GM12892 (cell line): Measurements from ENCODE around the gene HPGD.

ENCODE experiments used
- DNase-seq: peaks from one replicate; pipeline ENCODE4 v3.0.0; 2011; ENCODE audit not compliant: insufficient read length
- FAIRE-seq: peaks from 2 replicates; lab custom pipeline; 2011; peaks lifted over from hg19 to GRCh38; lab: Jason Lieb, UNC
- POLR2A ChIP-seq: IDR thresholded peaks from 2 replicates; pipeline ENCODE4 v1.6.1; 2011; ENCODE audit warnings: low read depth, low read length, control low read depth
- POLR2AphosphoS5 ChIP-seq: IDR thresholded peaks from 2 replicates; pipeline ENCODE4 v1.6.1; 2011; ENCODE audit warnings: low read depth, low read length, control low read depth
- TAF1 ChIP-seq: IDR thresholded peaks from 2 replicates; pipeline ENCODE4 v1.6.1; 2011; ENCODE audit warnings: low read depth, mild to moderate bottlenecking, control low read depth, low read length, borderline replicate concordance

HPGD gene

DNA sequence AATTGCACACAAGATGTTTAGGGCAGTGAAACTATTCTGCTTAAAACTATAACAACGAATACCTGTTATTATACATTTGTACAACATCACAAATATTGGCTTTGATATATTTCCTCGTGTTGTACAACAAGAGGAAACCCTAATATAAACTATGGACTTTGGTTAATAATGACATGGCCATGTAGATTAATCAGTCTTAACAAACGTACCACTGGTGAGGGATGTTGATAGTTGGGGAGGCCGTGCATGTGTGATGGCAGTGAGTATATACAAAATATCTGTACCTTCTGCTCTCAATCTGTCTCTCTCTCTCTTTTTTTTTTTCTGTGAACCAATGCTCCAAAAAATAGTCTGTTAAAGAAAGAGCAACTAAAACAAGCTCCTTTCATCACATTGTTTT lies 22.2 kb upstream of the HPGD start:
- TF ChIP-seq POLR2A, result no peak
- TF ChIP-seq POLR2AphosphoS5, result no peak
- TF ChIP-seq TAF1, result no peak

GRCh38 chr4:174540175-174540574 lies 17.9 kb upstream of the HPGD start:
- no peak for TF ChIP-seq POLR2AphosphoS5
- FAIRE-seq, result no peak
- no peak for DNase-seq

More for the DNA sequence above, 22.2 kb upstream of the HPGD start:
- FAIRE-seq, result no peak
- no peak for DNase-seq

- no peak for DNase-seq
- no peak for FAIRE-seq
- TF ChIP-seq POLR2A (no peak), POLR2AphosphoS5 (no peak), TAF1 (no peak)
These were observed 17.3 kb upstream of the HPGD start for GRCh38 chr4:174539571-174539970.

DNA sequence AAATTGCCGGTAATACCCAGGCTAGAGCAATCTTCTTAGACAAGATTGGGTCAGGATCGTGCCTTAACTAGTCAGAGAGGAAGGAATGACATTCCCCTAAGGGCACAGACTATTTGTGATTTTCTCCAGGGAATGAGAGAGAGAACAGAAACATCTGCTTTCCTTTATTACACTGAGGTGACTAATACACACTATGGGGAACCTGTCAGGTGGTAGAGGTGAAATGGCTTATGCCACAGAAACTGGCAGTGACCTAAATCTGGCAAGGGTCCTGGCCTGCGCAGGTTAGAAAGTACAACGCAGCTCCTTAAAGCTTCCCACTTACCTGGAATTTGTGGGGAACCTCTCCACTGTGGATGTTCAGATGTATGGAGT lies 16.6 kb upstream of the HPGD start:
- no peak for DNase-seq
- FAIRE-seq, result peak; percentile 24
- TF ChIP-seq POLR2AphosphoS5 (no peak), POLR2A (no peak), TAF1 (no peak)

DNA sequence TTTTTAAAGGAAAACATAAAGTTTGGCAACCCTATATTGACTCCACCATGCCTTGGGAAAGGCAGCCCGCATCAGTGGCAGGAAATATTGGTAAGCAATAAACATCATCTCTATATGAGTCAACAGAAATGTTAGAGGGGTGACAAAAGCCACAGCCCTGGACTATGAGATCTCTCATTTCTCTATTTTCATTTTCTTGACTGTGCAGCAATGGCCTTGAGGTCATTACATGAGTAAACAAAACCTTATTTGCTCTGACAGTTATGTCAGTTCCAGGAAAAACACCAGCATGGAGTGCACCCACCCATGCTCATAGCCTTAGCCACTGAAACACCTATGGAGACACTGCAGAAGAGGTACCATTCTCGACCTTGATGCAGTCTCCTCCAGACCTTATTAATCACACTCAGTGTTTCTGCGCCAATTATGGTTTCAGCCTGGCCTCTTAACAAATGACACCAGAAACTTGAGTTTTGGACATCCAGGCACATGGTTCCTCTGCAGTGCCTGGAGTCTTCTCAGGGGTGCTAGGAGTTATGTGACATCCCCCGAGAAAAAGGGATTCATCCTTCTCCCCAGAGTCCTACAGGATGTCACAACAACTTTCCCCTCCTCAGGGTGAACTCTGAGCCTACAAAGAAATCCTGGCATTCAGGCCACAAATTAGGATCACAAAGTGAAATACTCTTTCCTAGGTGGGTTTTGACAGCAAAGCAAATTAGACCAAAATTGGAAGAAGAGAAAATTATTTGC lies 16.0 kb upstream of the HPGD start:
- DNase-seq, result no peak
- peak; percentile 91 for FAIRE-seq
- no peak for TF ChIP-seq POLR2AphosphoS5
- TF ChIP-seq TAF1, result no peak
- no peak for TF ChIP-seq POLR2A

DNA sequence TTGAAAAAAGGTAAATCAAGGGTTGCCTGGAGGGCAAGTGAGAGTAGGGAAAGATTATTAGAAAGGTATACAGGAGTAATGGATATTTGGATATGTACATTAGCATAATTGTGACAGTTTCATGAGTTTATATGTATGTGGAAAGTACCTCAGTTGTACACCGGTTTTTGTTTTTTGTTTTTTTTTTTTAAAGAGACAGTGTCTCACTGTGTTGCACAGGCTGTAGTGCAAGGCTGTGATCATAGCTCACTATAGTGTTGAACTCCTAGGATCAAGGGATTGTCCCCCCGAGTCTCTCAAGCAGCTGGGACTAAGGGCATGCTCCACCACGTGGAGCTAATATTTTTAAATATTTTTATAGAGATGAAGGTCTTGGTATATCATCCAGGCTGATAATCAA lies 15.3 kb upstream of the HPGD start:
- DNase-seq (no peak), FAIRE-seq (no peak)
- TF ChIP-seq POLR2A (no peak), TAF1 (no peak), POLR2AphosphoS5 (no peak)

- no peak for DNase-seq
- FAIRE-seq, result no peak
- TF ChIP-seq POLR2AphosphoS5 (no peak), TAF1 (no peak), POLR2A (no peak)
These were observed 12.2 kb upstream of the HPGD start for GRCh38 chr4:174534461-174534860.

GRCh38 chr4:174532445-174532844 lies 10.2 kb upstream of the HPGD start:
- no peak for FAIRE-seq
- DNase-seq, result no peak
- TF ChIP-seq TAF1, result no peak
- TF ChIP-seq POLR2A, result no peak
- no peak for TF ChIP-seq POLR2AphosphoS5

DNA sequence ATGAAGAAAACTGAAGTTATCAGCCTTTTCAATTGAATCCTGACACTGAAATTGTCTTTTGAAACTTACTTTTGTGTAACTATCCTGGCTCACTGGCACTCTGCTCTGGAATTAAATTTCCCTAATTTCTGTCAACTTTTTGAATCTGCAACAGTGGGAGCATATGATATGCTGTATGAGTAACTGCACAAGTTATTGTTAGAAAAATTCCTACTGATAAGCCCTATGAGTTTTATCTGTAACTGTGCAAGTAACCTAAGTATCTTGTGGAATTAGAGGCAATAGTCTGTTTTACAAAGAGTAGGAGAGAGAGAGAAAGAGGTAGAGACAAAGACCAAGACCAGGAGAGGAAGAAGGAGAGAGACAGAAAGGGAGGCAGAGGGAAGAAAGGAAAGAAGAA lies 9.2 kb upstream of the HPGD start:
- DNase-seq, result no peak
- TF ChIP-seq POLR2A (no peak), TAF1 (no peak), POLR2AphosphoS5 (no peak)
- no peak for FAIRE-seq

DNA sequence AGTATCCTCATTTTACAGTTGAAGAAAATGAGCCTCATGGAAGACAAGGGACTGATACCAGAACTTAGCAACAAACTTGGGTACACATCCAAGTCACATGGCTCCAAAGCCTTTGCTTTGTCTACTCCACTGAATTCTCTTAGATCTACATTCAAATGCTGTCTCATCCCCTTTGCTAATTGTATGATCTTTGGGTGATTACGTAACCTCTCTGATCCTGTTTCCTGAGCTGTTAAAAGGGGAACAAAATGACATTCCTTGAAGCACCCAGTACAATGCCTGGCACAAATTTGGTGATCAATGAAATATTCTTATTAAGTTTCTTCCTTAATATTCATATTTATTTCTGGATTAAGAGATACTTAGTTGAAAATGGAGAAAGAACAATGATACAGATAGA lies 5.9 kb upstream of the HPGD start:
- FAIRE-seq (no peak), DNase-seq (no peak)
- TF ChIP-seq POLR2A (no peak), TAF1 (no peak), POLR2AphosphoS5 (no peak)

DNA sequence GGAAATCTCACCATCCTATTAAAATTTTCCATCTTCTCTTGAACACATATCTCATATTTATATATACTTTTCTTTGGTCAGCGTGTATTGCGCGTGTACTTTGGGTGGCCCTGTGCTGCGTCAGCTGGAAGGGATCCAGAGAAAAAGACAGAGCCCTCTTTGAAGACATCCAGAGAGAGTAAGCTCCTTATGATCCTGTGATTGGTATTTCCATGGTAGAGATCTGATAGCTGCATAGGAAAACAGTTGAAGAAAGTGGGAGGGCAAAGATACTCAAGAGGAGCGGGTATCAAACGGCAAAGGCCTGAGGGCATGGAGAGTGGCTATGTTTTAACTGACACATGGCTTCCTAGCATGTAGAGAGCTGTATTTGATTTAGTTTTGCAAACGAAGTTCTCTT lies 4.4 kb upstream of the HPGD start:
- DNase-seq, result no peak
- no peak for TF ChIP-seq POLR2A
- TF ChIP-seq POLR2AphosphoS5, result no peak
- no peak for TF ChIP-seq TAF1
- no peak for FAIRE-seq

DNA sequence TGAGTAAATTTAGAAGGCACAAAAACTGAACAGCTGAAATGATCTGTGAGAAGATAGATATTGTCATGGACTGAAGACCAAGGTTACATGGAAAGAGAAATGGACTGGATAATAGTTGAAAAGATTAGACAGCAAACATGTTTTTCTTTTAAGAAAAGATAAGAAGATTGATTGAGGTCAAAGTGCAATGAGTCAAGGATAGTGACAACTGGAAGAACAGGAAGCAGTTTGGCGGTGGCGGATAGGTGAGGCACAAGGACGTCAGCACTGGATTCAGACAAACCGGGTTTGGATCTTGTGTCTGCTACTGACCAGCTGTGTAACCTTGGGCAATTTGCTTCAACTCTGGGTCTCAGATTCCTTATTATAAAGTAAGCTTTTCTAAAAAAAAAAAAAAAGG lies 2.0 kb upstream of the HPGD start:
- FAIRE-seq, result no peak
- DNase-seq, result no peak
- TF ChIP-seq POLR2A (no peak), POLR2AphosphoS5 (no peak), TAF1 (no peak)

GRCh38 chr4:174523025-174523693 lies 871 bp upstream of the HPGD start:
- TF ChIP-seq TAF1 (no peak), POLR2AphosphoS5 (no peak), POLR2A (no peak)
- FAIRE-seq, result no peak
- no peak for DNase-seq
